ENCODE measurements around the gene STON1.
"Not testable (repeated sequence)": the region's sequence is repeated elsewhere in the genome, so short reads cannot be mapped to it uniquely, and the experiment has no call there.

STON1 gene

DNA sequence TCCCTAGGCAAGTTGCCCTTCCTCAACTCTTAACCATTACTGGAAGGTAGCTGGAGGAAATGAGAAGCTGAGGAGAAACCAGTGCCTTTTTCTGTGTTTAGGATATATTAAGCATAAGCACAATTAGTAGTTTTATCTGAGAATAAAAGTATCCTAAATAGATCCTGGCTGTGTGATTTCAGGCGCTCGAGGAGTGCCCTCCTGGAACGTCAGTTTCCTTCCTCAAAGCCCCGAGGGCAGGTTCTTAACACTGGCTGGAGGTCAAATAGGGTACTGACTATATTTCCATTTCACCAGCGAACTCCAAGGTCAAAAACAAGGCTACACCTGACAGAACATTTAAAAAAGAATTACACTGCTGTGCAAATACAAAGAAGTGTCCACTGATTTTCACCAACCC is 1.5 kb upstream of the STON1 start:
- DNase-seq (ENCODE audit: low read depth in 2 of 2) = no peak

DNA sequence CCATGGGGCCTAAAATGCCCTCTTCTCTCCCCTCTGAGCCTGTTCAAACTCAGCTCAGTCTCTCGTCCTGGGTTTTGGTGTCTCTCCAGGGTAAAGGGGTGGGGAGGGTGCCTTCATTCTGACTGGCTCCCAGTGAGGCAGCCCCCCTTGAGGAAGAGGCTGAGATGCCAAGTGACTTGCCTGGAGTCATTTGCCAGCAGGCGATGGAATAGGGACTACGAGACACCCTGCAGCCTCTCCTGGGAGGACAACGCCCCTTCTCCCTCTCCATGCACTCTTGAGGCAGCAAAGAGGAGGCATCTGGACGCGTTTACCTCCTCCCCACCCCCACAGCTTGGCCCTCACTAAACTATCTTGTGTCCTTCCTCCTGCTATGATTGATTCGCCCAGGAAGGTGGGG is 760 bp upstream of the STON1 start:
- no peak for DNase-seq (ENCODE audit: low read depth in 2 of 2)

DNA sequence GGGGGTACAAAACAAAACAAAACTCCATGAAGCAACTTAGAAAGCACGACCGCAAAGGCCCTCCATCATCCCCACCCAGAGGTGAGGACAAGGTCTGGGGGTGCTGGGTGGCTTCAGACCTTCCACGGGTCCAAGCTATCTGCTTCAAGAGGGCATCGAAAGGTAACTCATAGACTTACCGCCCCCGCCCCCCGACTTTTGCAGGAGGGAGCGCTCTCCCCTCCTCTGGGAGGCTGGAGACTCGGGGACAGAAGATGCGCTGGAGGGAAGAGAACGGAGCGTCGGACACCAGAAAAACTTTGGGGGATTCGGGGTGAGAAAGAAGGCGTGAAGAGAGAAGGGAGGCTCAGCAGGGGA is 300 bp upstream of the STON1 start:
- DNase-seq (ENCODE audit: low read depth in 2 of 2) = no peak

DNA sequence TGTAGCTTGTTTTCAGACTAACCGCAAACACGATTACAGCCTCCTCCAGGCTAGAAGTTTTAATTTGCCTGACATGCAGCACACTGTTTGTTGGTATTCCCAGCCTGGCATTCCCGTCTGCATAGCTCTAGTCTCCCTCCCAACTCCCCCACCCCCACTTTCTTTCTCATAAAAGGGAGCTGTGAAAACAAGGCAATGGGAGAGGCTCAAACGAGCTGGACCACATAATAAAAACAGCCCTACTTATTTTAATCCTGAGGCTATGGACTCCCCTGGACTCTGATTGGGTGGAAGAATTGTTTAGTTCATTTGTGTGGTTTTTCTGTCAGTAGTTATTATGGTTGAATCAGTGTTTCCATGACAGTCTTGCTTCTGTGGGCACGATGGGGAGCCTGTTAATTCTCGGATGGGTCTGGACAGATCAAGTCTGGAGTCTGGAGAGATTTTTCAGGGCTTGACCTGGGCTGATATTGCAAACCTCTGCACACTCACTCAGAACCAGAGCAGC is 1.2 kb downstream of the STON1 start:
- DNase-seq (ENCODE audit: low read depth in 2 of 2) = no peak

GRCh38 chr2:48532174-48532573 is 2.2 kb downstream of the STON1 start:
- no peak for DNase-seq (ENCODE audit: low read depth in 2 of 2)

GRCh38 chr2:48532824-48533223 is 2.9 kb downstream of the STON1 start:
- no peak for DNase-seq (ENCODE audit: low read depth in 2 of 2)

GRCh38 chr2:48534781-48535180 is 4.8 kb downstream of the STON1 start:
- DNase-seq (ENCODE audit: low read depth in 2 of 2) = no peak

GRCh38 chr2:48540237-48540935 is 10.4 kb downstream of the STON1 start:
- DNase-seq (ENCODE audit: low read depth in 2 of 2) = no peak

GRCh38 chr2:48541666-48542389 is 11.9 kb downstream of the STON1 start:
- no peak for DNase-seq (ENCODE audit: low read depth in 2 of 2)

DNA sequence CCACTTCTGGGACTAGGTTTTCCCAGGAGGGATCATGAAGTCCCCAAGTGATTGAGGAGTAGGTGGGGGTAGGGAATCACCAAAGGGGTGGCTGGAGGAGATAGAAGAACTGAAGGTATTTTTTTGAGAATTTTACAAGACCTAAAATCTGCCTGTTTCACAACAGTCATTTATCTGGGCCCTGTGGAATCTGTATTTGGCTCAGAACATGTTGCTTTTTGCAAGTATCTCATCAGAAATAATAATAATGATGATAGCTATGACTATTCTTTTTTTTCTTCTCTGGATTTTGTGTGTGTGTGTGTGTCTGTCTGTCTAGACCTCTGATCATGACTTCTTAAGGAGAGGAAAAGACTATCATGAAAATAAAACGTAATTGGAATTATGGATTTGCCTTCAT is 13.9 kb downstream of the STON1 start:
- DNase-seq (ENCODE audit: low read depth in 2 of 2) = no peak

DNA sequence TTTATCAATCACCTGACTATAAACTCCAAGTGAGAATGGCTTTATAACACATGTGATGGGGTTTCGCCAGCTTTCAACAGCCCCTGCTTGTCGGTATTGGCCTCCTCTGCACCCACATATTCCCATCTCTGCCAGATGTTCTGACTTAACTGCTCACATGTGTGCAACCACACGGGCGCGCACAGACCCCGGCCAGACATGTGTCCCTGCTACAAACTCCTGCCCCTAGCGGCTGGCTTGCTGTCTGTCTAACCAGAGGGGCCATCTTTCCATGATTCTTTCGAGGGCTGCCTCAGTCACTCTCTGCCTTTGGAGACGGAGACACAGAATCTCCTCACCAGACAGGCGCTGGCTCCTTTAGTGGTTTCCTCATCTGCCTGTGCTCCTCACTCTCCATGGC is 15.3 kb downstream of the STON1 start:
- DNase-seq (ENCODE audit: low read depth in 2 of 2) = no peak

DNA sequence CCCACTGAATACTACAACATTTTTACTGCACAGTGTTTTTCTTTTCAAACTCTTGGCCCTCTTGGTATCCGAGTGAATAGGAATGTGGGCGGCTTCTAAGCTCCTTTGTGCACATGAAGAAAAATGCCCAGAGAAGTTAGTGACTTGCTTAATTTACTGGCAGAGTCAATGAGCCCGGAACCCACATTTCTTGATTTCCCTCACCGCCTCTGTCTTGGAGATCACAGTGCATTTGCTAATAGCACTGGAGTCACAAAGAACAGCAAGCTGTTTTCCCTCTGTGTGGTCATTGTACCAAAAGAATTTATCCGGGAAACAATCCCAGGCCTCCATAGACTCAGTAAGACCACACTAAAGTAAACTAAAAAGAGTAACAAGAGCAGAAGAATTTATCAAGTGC is 18.9 kb downstream of the STON1 start:
- no peak for DNase-seq (ENCODE audit: low read depth in 2 of 2)

DNA sequence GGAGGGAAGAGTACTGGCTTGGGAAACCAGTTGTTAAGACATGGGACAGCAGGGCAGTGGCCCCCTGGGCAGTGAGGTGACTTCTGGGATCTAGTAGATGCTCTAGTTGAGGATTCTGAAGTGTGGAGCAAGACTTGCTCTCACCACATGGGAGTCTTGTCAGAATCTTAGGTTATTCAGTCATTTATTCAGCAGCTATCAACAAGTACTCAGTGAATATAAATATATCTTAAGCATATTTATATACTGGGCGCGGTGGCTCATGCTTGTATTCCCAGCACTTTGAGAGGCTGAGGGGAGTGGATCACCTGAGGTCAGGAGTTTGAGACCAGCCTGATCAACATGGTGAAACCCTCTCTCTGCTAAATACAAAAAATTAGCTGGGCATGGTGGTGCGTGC is 20.0 kb downstream of the STON1 start:
- no peak for DNase-seq (ENCODE audit: low read depth in 2 of 2)

DNA sequence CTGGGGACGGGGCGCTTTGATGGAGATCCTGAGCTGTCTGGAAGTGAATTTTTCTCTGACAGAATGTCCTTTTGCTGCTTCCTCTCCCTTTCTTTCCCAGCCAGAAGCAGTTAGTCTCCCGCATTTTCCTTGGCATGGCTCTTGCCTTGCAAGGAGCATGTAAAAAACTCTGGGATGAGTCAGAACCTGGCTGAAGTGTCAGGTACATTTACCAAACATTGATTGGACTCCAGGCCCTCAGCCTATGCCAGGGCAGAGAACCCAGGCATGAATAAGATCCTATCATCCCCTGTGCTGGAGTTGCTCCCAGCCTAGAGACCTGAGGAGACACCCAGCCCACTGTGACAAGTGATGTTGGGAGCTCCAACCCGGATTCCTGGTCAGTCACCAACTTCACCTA is 21.6 kb downstream of the STON1 start:
- no peak for DNase-seq (ENCODE audit: low read depth in 2 of 2)

DNA sequence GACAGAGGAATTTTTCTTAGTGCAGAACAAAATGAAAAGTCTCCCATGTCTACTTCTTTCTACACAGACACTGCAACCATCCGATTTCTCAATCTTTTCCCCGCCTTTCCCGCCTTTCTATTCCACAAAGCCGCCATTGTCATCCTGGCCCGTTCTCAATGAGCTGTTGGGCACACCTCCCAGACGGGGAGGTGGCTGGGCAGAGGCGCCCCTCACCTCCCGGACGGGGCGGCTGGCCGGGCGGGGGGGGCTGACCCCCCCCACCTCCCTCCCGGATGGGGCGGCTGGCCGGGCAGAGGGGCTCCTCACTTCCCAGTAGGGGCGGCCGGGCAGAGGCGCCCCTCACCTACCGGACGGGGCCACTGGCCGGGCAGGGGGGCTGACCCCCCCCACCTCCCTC is 25.1 kb downstream of the STON1 start:
- not testable (repeated sequence) for DNase-seq (ENCODE audit: low read depth in 2 of 2)

DNA sequence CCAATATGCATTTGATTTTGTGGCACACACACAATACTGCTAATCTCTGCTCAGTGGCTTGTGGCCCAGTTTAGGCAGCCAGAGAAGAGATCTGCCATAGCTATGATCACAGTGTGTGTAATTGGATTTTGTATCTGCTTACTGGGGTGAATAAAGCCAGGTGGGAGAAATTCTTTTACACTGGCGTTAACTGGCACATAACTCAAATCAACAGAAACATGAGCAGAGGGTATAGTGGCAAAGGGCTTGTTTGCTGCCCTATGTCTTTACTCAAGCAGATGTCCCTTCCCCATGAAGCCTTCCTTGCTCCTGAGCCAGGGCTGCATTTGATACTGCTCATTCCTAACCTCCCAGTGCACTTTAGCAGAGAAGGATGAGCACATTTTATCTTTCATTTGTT is 28.5 kb downstream of the STON1 start:
- no peak for DNase-seq (ENCODE audit: low read depth in 2 of 2)

GRCh38 chr2:48560546-48561209 is 30.7 kb downstream of the STON1 start:
- DNase-seq (ENCODE audit: low read depth in 2 of 2) = no peak

- DNase-seq (ENCODE audit: low read depth in 2 of 2) = no peak
These were observed 32.3 kb downstream of the STON1 start for GRCh38 chr2:48562281-48562680.

- no peak for DNase-seq (ENCODE audit: low read depth in 2 of 2)
These were observed 36.8 kb downstream of the STON1 start for GRCh38 chr2:48566592-48567310.

- DNase-seq (ENCODE audit: low read depth in 2 of 2) = no peak
These were observed 37.7 kb downstream of the STON1 start for GRCh38 chr2:48567671-48568070.

DNA sequence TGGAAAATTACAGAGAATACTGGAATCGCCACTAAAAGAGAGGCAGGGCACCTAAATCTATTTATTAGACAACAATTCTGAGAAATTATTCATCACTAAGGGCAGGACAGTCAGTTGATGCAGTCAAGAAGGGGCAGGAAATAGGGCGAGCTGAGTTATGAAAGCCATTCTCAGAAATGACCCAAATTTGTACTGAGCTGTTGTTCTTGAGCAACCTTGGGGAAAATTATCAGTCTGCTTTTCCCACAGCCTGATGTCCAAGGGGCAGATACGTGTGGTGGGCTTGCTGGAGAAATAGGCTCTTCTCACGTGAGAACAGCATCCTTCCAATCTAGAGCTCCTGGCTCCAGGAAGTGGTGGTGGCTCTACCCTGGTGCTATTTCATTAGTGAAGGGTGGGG is 38.6 kb downstream of the STON1 start:
- DNase-seq (ENCODE audit: low read depth in 2 of 2) = no peak

GRCh38 chr2:48569433-48569832 is 39.5 kb downstream of the STON1 start:
- DNase-seq (ENCODE audit: low read depth in 2 of 2) = no peak

All from stimulated activated CD8-positive, alpha-beta memory T cell treated with anti-CD3 and anti-CD28 coated beads, Interleukin-2, amount 100 ng/mL, for 48 hours (primary cell).